Measurements from ENCODE around the gene COG7.

COG7 gene

DNA sequence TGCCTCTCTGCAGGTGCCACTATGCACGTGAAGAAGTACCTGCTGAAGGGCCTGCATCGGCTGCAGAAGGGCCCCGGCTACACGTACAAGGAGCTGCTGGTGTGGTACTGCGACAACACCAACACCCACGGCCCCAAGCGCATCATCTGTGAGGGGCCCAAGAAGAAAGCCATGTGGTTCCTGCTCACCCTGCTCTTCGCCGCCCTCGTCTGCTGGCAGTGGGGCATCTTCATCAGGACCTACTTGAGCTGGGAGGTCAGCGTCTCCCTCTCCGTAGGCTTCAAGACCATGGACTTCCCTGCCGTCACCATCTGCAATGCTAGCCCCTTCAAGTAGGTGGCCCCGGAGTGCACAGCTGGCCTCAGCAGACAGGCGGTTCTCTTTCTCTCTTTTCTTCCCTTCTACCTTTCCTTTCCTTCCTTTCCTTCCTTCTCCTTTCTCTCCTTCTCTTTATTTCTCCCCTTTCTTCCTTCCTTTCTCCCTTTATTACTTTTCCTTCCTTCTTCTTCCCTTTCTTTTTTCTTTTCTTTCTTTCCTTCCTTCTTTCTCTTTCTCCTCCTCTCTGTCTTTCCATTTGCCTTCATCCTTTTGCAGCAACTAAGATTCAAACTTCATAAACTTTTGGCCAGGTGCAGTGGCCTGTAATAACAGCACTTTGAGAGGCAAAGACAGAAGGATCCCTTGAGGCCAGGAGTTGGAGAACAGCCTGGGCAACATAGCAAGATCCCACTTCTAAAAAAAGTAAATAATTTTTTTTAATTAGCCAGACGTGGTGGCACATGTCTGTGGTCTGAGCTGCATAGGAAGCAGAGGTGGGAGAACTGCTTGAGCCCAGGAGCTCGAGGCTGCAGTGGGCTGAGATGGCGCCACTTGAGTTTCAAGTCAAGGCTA, 104.2 kb downstream of the COG7 start:
- Histone ChIP-seq H3K27me3 (ENCODE audit: control insufficient read depth, insufficient read depth, low read length, poor library complexity, severe bottlenecking) (no peaks in the 10 kb centered on the region), H3K36me3 (ENCODE audit: control insufficient read depth, insufficient read depth, low read length) (no peaks in the 10 kb centered on the region), H3K27ac (ENCODE audit: insufficient read depth, low read depth, low read length, poor library complexity, severe bottlenecking) (no peak overlapping the region), H3K4me1 (ENCODE audit: control insufficient read depth, insufficient read depth, low read length) (no peaks in the 10 kb centered on the region), H3K4me3 (ENCODE audit: insufficient read depth, low read depth, low read length) (no peak overlapping the region), H3K9me3 (ENCODE audit: control insufficient read depth, low read length) (no peaks in the 10 kb centered on the region)
- 70 to 74% methylated on average over 18 of the region's 18 CpGs for WGBS, 2 experiments

- Histone ChIP-seq H3K27me3 (ENCODE audit: control insufficient read depth, insufficient read depth, low read length, poor library complexity, severe bottlenecking) (no peaks in the 10 kb centered on the region), H3K4me3 (ENCODE audit: insufficient read depth, low read depth, low read length) (no peak overlapping the region), H3K36me3 (ENCODE audit: control insufficient read depth, insufficient read depth, low read length) (no peaks in the 10 kb centered on the region), H3K27ac (ENCODE audit: insufficient read depth, low read depth, low read length, poor library complexity, severe bottlenecking) (no peak overlapping the region), H3K9me3 (ENCODE audit: control insufficient read depth, low read length) (no peaks in the 10 kb centered on the region), H3K4me1 (ENCODE audit: control insufficient read depth, insufficient read depth, low read length) (no peaks in the 10 kb centered on the region)
- WGBS, 2 experiments, result 92 to 94% methylated on average over 5 of the region's 5 CpGs
Measured at GRCh38 chr16:23345237-23345636, 107.8 kb downstream of the COG7 start.

- 57 to 66% methylated on average over 3 to 5 of the region's 5 CpGs for WGBS, 2 experiments
- Histone ChIP-seq H3K4me3 (ENCODE audit: insufficient read depth, low read depth, low read length) (no peak overlapping the region), H3K4me1 (ENCODE audit: control insufficient read depth, insufficient read depth, low read length) (no peaks in the 10 kb centered on the region), H3K27me3 (ENCODE audit: control insufficient read depth, insufficient read depth, low read length, poor library complexity, severe bottlenecking) (no peaks in the 10 kb centered on the region), H3K36me3 (ENCODE audit: control insufficient read depth, insufficient read depth, low read length) (no peaks in the 10 kb centered on the region), H3K9me3 (ENCODE audit: control insufficient read depth, low read length) (no peaks in the 10 kb centered on the region), H3K27ac (ENCODE audit: insufficient read depth, low read depth, low read length, poor library complexity, severe bottlenecking) (no peak overlapping the region)
Measured at GRCh38 chr16:23343643-23344612, 109.1 kb downstream of the COG7 start.

- Histone ChIP-seq H3K4me3 (ENCODE audit: insufficient read depth, low read depth, low read length) (no peak overlapping the region), H3K4me1 (ENCODE audit: control insufficient read depth, insufficient read depth, low read length) (no peaks in the 10 kb centered on the region), H3K27me3 (ENCODE audit: control insufficient read depth, insufficient read depth, low read length, poor library complexity, severe bottlenecking) (no peaks in the 10 kb centered on the region), H3K36me3 (ENCODE audit: control insufficient read depth, insufficient read depth, low read length) (no peaks in the 10 kb centered on the region), H3K9me3 (ENCODE audit: control insufficient read depth, low read length) (no peaks in the 10 kb centered on the region), H3K27ac (ENCODE audit: insufficient read depth, low read depth, low read length, poor library complexity, severe bottlenecking) (no peak overlapping the region)
- 86 to 89% methylated on average over 5 of the region's 5 CpGs for WGBS, 2 experiments
Measured at GRCh38 chr16:23342083-23342640, 110.8 kb downstream of the COG7 start.

GRCh38 chr16:23339787-23340186, 113.2 kb downstream of the COG7 start:
- no peaks in the 10 kb centered on the region for H3K4me1 ChIP-seq (ENCODE audit: control insufficient read depth, insufficient read depth, low read length)
- no peaks in the 10 kb centered on the region for H3K9me3 ChIP-seq (ENCODE audit: control insufficient read depth, low read length)
- H3K4me3 ChIP-seq (ENCODE audit: insufficient read depth, low read depth, low read length), result no peak overlapping the region
- 92 to 100% methylated on average over 2 of the region's 3 CpGs for WGBS, 2 experiments
- H3K27ac ChIP-seq (ENCODE audit: insufficient read depth, low read depth, low read length, poor library complexity, severe bottlenecking), result no peak overlapping the region
- H3K27me3 ChIP-seq (ENCODE audit: control insufficient read depth, insufficient read depth, low read length, poor library complexity, severe bottlenecking), result no peaks in the 10 kb centered on the region
- no peaks in the 10 kb centered on the region for H3K36me3 ChIP-seq (ENCODE audit: control insufficient read depth, insufficient read depth, low read length)
